K562 (cell line): ENCODE measurements around the gene DYNLT5. TPM values are rescaled to one million over a fixed set of nuclear protein-coding genes. Genes with fewer than 3 reads are reported as not detected.

ENCODE experiments used
- ADNP ChIP-seq: fragments of 200-800 bp; sonication (Bioruptor generic); IDR thresholded peaks from 2 replicates; pipeline ENCODE4 v1.6.1; 2016; ENCODE audit warnings: missing genetic modification characterization, missing compliant biosample characterization
- HMG20A ChIP-seq: fragments of 450-650 bp; formaldehyde crosslinking; conservative IDR thresholded peaks from 2 replicates; pipeline ENCODE4 v1.4.0; 2020; ENCODE audit warnings: mild to moderate bottlenecking, mixed read lengths
- HOMEZ ChIP-seq: fragments of 250-450 bp; sonication (Bioruptor Pico); IDR thresholded peaks from 2 replicates; pipeline ENCODE4 v1.4.0; 2020; ENCODE audit warnings: mild to moderate bottlenecking, moderate library complexity
- RFX5 ChIP-seq: IDR thresholded peaks from 2 replicates; pipeline ENCODE4 v1.6.1; 2011; ENCODE audit warnings: low read depth, mild to moderate bottlenecking, improper control_type of control experiment, low read length
- SREBF2 ChIP-seq: sonication (generic); formaldehyde crosslinking; IDR thresholded peaks from 2 replicates; pipeline ENCODE4 v1.4.0; 2020; ENCODE audit warnings: mild to moderate bottlenecking, missing genetic modification reagents
- SUPT5H ChIP-seq: fragments of 450-650 bp; IDR thresholded peaks from 2 replicates; pipeline ENCODE4 v1.6.1; 2016
- TCF3 ChIP-seq: sonication (generic); formaldehyde crosslinking; IDR thresholded peaks from 2 replicates; pipeline ENCODE4 v1.4.0; 2020; ENCODE audit warnings: mild to moderate bottlenecking, missing genetic modification reagents
- THRB ChIP-seq: fragments of 450-650 bp; formaldehyde crosslinking; conservative IDR thresholded peaks from 2 replicates; pipeline ENCODE4 v1.4.0; 2022; ENCODE audit warnings: mild to moderate bottlenecking, missing genetic modification characterization
- ZNF274 ChIP-seq: IDR thresholded peaks from 2 replicates; pipeline ENCODE4 v1.6.1; 2011; ENCODE audit warnings: low read depth, mild to moderate bottlenecking, low read length, moderate library complexity, borderline replicate concordance
- polyA plus RNA-seq, 8 experiments: library from polyadenylated mRNA; depleted of rRNA in 4 of 8; stranded (reverse) in 5 of 8; unstranded in 3 of 8; fragments of >200 nt; fragmentation: Nextera tagmentation in 2 of 8; fragmentation: Illumina TruSeq in 1 of 8; extraction: Ambion mirVana in 2 of 8; extraction: Trizol in 1 of 8; gene quantifications; 2 replicates each; pipeline versions ENCODE4 v1.2.1 to v1.2.3, GENCODE V29; 2011 to 2014; ENCODE audit warnings: inconsistent platforms in 1 of 8, missing spikeins in 1 of 8
- total RNA-seq, 7 experiments: library from RNA; depleted of rRNA in 6 of 7; stranded (reverse); fragments of >200 nt in 6 of 7; fragmentation: Illumina TruSeq in 2 of 7; extraction: Trizol in 2 of 7; gene quantifications; 2 replicates each; pipeline versions ENCODE4 v1.2.1 to v1.2.3, GENCODE V29; 2011 to 2021; ENCODE audit warnings: low replicate concordance in 1 of 7

DYNLT5 gene
- total and polyA plus RNA-seq, 9 of the 15 experiments (the other 6 are each of a cell fraction or from before 2014, with no cell fraction given): not detected

GRCh38 chr1:66769512-66770229, 17.4 kb downstream of the DYNLT5 start (continued):
- TF ChIP-seq HOMEZ (CRISPR knock-in tag) (no peak), SUPT5H (no peak), RFX5 (no peak), ADNP (no peak), HMG20A (no peak), ZNF274 (no peak), SREBF2 (CRISPR knock-in tag) (no peak), THRB (CRISPR knock-in tag) (no peak), TCF3 (no peak)
